Suprapubic skin (tissue), 4 donors: ENCODE results near the gene ZCCHC3. TPM values are rescaled to one million over a fixed set of nuclear protein-coding genes. Genes with fewer than 3 reads are reported as not detected.

Experiments used
- DNase-seq, 2 donors: peaks; one replicate each; pipeline ENCODE4 v3.0.0-alpha.2; 2019; ENCODE audit warnings: low spot score in 2 of 2
- H3K27ac ChIP-seq: fragments of 200-600 bp; sonication (generic); one replicate; pipeline ENCODE4 v1.5.1; 2019
- H3K27me3 ChIP-seq: fragments of 200-600 bp; sonication (generic); one replicate; pipeline ENCODE4 v1.5.1; 2019
- H3K36me3 ChIP-seq: fragments of 200-600 bp; sonication (generic); one replicate; pipeline ENCODE4 v1.5.1; 2019
- H3K4me1 ChIP-seq: fragments of 200-600 bp; sonication (generic); one replicate; pipeline ENCODE4 v1.5.1; 2019
- H3K4me3 ChIP-seq: fragments of 200-600 bp; sonication (generic); one replicate; pipeline ENCODE4 v1.5.1; 2019; ENCODE audit warnings: mild to moderate bottlenecking
- H3K9me3 ChIP-seq: fragments of 200-600 bp; sonication (generic); one replicate; pipeline ENCODE4 v1.5.1; 2019
- CTCF ChIP-seq, 2 donors: fragments of 200-600 bp in 1 of 2; fragments of 450-650 bp in 1 of 2; sonication (generic) in 1 of 2; IDR thresholded peaks; one replicate each; pipeline ENCODE4 v1.5.1; 2016 to 2019; ENCODE audit warnings: antibody characterized with exemption in 2 of 2, mild to moderate bottlenecking in 1 of 2, moderate library complexity in 1 of 2
- EP300 ChIP-seq: sonication (generic); formaldehyde crosslinking; IDR thresholded peaks from one replicate; pipeline ENCODE4 v1.6.1; 2017; ENCODE audit warnings: antibody characterized with exemption
- POLR2A ChIP-seq, 2 donors: fragments of 450-650 bp; IDR thresholded peaks; one replicate each; pipeline ENCODE4 v1.6.1; 2017; ENCODE audit warnings: antibody characterized with exemption in 2 of 2, mild to moderate bottlenecking in 2 of 2, moderate library complexity in 2 of 2
- POLR2AphosphoS5 ChIP-seq, 3 donors: sonication (generic); formaldehyde crosslinking; IDR thresholded peaks; one replicate each; pipeline ENCODE4 v1.6.1; 2017; ENCODE audit warnings: antibody characterized with exemption in 3 of 3
- WGBS: methylation state at CpG from one replicate; pipeline ENCODE4 v1.1.5; 2018; 5-methylcytosine and 5-hydroxymethylcytosine counted together
- total RNA-seq, 4 donors: library from RNA; depleted of rRNA; stranded (reverse); fragments of >200 nt; gene quantifications; one replicate each; pipeline ENCODE4 v1.1.0, GENCODE V29; 2016

ZCCHC3 gene
- total RNA-seq, 4 donors from 2014 or later: 8.1 to 11.2 (median 8.8) TPM

GRCh38 chr20:295804-296203 is 1.6 kb upstream of the ZCCHC3 start:
- no peak overlapping the region for H3K27ac ChIP-seq
- no peak for DNase-seq
- WGBS: 78% methylated on average over 4 of the region's 4 CpGs
- H3K36me3 ChIP-seq: no peaks in the 10 kb centered on the region
- no peak overlapping the region for H3K4me3 ChIP-seq
- no peaks in the 10 kb centered on the region for H3K9me3 ChIP-seq
- TF ChIP-seq POLR2A (IDR thresholded peaks at IDR 0.05): no peak
- no peak for TF ChIP-seq EP300
- no peak for TF ChIP-seq CTCF (IDR thresholded peaks at IDR 0.05)
- TF ChIP-seq POLR2AphosphoS5 (IDR thresholded peaks at IDR 0.05): no peak
- H3K27me3 ChIP-seq: no peaks in the 10 kb centered on the region
- H3K4me1 ChIP-seq: peaks cover 39% of the 10 kb centered on the region

- Histone ChIP-seq H3K4me1 (peaks cover 42% of the 10 kb centered on the region), H3K4me3 (peak overlapping the region; percentile 73), H3K9me3 (no peaks in the 10 kb centered on the region), H3K36me3 (no peaks in the 10 kb centered on the region), H3K27ac (peak overlapping the region; percentile 98), H3K27me3 (no peaks in the 10 kb centered on the region)
- TF ChIP-seq POLR2AphosphoS5 (IDR thresholded peaks at IDR 0.05) (peak in 1 of 3 donors; percentile 10), CTCF (IDR thresholded peaks at IDR 0.05) (no peak), POLR2A (IDR thresholded peaks at IDR 0.05) (peak in 1 of 2 donors; percentile 31), EP300 (no peak)
- peak; percentile 81 to 88 for DNase-seq
- WGBS: 0% methylated on average over 26 of the region's 75 CpGs
These were observed 780 bp downstream of the ZCCHC3 start for GRCh38 chr20:297925-298775.

GRCh38 chr20:298776-299391 is 1.5 kb downstream of the ZCCHC3 start:
- H3K9me3 ChIP-seq: no peaks in the 10 kb centered on the region
- H3K4me1 ChIP-seq: peaks cover 42% of the 10 kb centered on the region
- H3K4me3 ChIP-seq: peak overlapping the region; percentile 73
- DNase-seq: no peak
- 4% methylated on average over 15 of the region's 15 CpGs for WGBS
- H3K27ac ChIP-seq: peak overlapping the region; percentile 98
- H3K27me3 ChIP-seq: no peaks in the 10 kb centered on the region
- H3K36me3 ChIP-seq: no peaks in the 10 kb centered on the region
- TF ChIP-seq POLR2AphosphoS5 (IDR thresholded peaks at IDR 0.05) (no peak), POLR2A (IDR thresholded peaks at IDR 0.05) (no peak), EP300 (no peak), CTCF (IDR thresholded peaks at IDR 0.05) (no peak)

GRCh38 chr20:300345-300990 is 3.1 kb downstream of the ZCCHC3 start:
- Histone ChIP-seq H3K4me3 (no peak overlapping the region), H3K4me1 (peaks cover 42% of the 10 kb centered on the region), H3K36me3 (no peaks in the 10 kb centered on the region), H3K27ac (no peak overlapping the region), H3K27me3 (no peaks in the 10 kb centered on the region), H3K9me3 (no peaks in the 10 kb centered on the region)
- TF ChIP-seq CTCF (IDR thresholded peaks at IDR 0.05) (no peak), EP300 (no peak), POLR2AphosphoS5 (IDR thresholded peaks at IDR 0.05) (no peak), POLR2A (IDR thresholded peaks at IDR 0.05) (no peak)
- DNase-seq: no peak
- WGBS: 33% methylated on average over 10 of the region's 10 CpGs
